G401 (cell line): ENCODE data around the gene C19orf18. TPM values are rescaled to one million over a fixed set of nuclear protein-coding genes. Genes with fewer than 3 reads are reported as not detected.
"Not testable (repeated sequence)": the region's sequence is repeated elsewhere in the genome, so short reads cannot be mapped to it uniquely, and the experiment has no call there.

Experiments used
- DNase-seq: peaks from one replicate; pipeline ENCODE4 v3.0.0-alpha.2; 2015; ENCODE audit warnings: low spot score
- in situ Hi-C: cut with HindIII; loops from 2 replicates; pipeline ENCODE4 v1.10.0; 2016; ENCODE audit warnings: low sequenced_read_pairs, mixed read lengths
- total RNA-seq: library from RNA; depleted of rRNA; stranded (reverse); fragments of >200 nt; shearing (Covaris generic); gene quantifications from 2 replicates; pipeline ENCODE4 v1.2.3, GENCODE V29; 2014; rRNA removed

C19orf18 gene
- total RNA-seq: 0.31 TPM in 1 of 2 replicates, not detected in the other

DNA sequence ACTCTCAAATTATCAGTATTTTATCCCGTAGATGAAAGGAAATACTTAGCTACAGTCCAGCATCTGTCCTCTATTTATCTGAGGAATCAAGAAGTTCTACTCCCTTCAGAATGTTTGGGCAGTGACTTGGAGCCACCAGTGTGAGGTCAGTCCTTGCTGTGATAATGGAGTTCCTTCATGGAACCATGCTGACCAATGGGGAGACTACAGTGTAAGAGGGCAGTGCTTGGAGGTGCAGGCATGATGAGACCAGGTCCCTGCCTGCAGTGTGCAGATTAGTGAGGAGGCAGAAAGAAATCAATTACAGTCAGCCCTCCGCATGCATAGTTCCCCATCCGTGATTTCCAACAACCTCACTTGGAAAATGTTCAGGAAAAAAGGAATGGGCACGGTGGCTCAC, at the start of gene C19orf18:
C19orf18 (minus strand) TSS at position 101 of the 400 bp plus-strand sequence. CDS start 102 bp downstream, outside the sequence.
- DNase-seq: no peak
- in situ Hi-C loops: no loop called here

- DNase-seq: no peak
- in situ Hi-C loops: no loop called here
Observed at GRCh38 chr19:58022283-58022660, 47.9 kb upstream of the C19orf18 start.

DNA sequence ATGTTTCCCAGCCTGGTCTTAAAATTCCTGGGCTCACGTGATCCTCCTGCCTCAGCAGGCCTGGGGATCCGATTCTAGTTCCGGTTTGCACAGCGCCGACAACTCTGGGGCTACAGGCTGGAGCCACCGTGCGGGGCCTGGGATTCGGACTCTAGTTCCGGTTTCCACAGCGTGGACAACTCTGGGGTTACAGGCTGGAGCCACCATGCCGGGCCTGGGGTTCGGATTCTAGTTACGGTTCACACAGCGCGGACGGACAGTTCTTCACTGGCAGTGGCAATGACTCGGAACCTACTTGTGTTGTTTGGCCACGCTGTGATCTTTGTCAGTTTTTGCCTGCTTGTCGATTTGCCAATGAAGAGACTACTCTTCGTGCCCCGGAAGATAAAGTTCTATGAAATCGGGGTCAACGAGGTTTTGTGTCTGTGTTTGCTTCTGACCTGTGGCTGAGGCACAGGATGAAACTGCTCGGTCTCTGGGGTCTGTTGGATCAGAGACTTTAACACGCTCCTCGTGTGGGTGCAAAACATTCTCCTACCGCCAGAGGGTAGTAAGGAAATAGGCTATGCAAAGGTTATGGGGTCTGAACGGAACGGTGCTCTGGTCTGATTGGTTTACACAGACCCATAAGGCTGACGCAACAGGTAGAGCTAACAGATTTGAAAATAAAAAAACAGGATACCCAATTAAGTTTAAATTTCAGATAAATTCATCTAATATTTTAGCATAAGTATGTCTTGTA, 47.4 kb upstream of the C19orf18 start:
- in situ Hi-C loops: no loop called here

GRCh38 chr19:58020129-58020528, 45.8 kb upstream of the C19orf18 start:
- no peak for DNase-seq

More for the DNA sequence above, 47.4 kb upstream of the C19orf18 start:
- DNase-seq: peak; percentile 88

GRCh38 chr19:58014141-58014540, 39.8 kb upstream of the C19orf18 start:
- DNase-seq: no peak
- in situ Hi-C loops: no loop called here

More at GRCh38 chr19:58020129-58020528, 45.8 kb upstream of the C19orf18 start:
- in situ Hi-C loops: no loop called here

DNA sequence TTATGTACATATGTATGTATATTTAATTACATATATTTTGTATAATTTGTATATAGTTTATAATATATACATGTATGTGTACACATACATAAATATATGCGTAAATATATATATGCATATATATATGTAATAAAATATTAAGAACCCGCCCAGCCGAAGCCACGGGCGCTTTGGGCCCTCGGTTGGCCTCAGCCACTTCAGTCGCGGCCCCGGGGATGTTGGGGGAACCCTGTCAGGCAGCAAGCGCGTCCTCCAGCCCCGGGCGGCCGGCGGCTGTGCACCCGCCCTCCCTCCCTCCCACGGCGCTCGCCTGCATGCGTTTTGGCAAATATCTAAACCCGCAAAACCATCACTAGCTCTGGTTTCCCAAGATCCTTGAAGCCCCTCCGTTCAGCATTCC, 36.2 kb upstream of the C19orf18 start:
- DNase-seq: no peak
- in situ Hi-C loops: no loop called here

DNA sequence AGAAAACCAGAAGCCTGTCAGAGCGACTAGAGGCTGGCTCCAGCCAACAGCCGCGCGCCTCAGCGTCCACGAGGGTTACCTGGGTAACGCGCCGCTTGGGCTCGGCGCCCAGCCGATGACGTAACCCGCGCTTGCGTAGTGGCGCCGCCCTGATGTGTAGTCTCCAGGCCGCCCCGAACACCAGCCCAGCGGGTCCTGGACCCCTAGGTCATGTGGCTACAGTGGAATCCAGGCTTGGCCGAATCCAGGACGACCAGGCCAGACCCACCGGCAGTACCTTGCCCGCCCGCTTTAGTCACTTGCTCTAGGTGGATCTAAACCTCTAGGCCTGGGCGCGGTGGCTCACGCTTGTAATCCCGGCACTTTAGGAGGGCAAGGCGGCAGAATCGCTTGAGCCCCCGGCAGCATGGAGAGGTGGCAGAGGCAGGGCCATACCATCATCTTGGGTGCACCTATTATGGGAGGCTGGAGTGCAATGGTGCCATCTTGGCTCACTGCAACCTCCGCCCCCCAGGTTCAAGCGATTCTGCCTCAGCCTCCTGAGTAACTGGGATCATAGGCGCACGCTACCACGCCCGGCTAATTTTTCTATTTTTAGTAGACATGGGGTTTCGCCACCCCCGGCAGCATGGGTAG, 35.5 kb upstream of the C19orf18 start:
- peak; percentile 92 for DNase-seq
- in situ Hi-C loops: no loop called here

GRCh38 chr19:58009301-58009665, 34.9 kb upstream of the C19orf18 start:
- DNase-seq: no peak
- in situ Hi-C loops: no loop called here

DNA sequence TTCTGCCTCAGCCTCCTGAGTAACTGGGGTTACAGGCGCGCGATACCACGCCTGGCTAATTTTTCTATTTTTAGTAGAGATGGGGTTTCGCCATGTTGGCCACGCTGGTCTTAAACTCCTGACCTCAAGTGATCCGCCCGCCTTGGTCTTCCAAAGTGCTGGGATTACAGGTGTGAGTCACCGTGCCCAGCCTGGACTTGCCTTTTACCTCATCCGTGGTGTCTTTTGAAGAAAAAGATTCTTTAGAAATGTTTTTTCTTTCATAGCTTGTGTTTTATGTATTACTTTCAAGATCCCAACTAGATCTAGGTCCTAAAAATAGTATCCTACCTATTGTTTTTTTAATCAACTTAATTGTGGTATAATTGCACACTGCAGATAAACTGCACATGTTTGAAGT, 34.5 kb upstream of the C19orf18 start:
- DNase-seq: not testable (repeated sequence)

GRCh38 chr19:58007285-58007684, 33.0 kb upstream of the C19orf18 start:
- in situ Hi-C loops: no loop called here
- no peak for DNase-seq

More for the DNA sequence above, 34.5 kb upstream of the C19orf18 start:
- in situ Hi-C loops: not testable (repeated sequence)

GRCh38 chr19:58003174-58003828, 29.0 kb upstream of the C19orf18 start:
- in situ Hi-C loops: no loop called here
- DNase-seq: peak; percentile 30

GRCh38 chr19:58002384-58003173, 28.2 kb upstream of the C19orf18 start, which contains the start of gene ZNF606:
Gene ZNF606, minus strand, starts transcription at chr19:58002820. Its CDS starts 1,501 bp downstream, at chr19:58001319.
- peak; percentile 87 for DNase-seq
- in situ Hi-C loops: no loop called here

- no peak for DNase-seq
- in situ Hi-C loops: no loop called here
Observed at GRCh38 chr19:58001895-58002369, 27.6 kb upstream of the C19orf18 start.

GRCh38 chr19:58000677-58001076, 26.3 kb upstream of the C19orf18 start:
- in situ Hi-C loops: no loop called here

GRCh38 chr19:57992841-57993240, 18.5 kb upstream of the C19orf18 start:
- in situ Hi-C loops: no loop called here
- no peak for DNase-seq

More at GRCh38 chr19:58000677-58001076, 26.3 kb upstream of the C19orf18 start:
- no peak for DNase-seq

DNA sequence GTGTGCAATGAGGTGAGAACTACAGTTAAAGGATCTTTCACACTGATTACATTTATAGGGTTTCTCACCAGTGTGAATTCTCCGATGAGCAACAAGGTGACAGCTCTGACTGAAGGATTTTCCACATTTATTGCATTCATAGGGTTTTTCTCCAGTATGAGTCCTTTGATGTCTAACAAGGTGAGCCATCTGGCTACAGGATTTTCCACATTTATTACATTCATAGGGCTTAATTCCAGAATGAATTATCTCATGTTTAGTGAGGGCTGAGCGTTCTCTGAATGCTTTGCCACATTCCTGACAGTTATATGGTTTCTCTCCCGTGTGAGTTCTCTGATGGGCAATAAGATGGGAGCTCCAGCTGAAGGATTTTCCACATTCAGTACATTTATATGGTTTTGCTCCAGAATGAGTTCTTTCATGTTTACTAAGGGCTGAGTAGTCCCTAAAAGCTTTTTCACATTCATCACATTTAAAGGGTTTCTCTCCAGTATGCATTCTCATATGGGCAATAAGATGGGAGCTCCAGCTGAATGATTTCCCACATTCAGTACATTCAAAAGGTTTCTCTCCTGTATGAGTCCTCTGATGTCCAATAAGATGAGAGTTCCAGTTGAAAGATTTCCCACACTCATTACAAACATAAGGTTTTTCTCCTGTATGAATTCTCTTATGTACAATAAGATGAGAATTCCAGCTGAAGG, 4.4 kb upstream of the C19orf18 start:
- in situ Hi-C loops: no loop called here
- no peak for DNase-seq

DNA sequence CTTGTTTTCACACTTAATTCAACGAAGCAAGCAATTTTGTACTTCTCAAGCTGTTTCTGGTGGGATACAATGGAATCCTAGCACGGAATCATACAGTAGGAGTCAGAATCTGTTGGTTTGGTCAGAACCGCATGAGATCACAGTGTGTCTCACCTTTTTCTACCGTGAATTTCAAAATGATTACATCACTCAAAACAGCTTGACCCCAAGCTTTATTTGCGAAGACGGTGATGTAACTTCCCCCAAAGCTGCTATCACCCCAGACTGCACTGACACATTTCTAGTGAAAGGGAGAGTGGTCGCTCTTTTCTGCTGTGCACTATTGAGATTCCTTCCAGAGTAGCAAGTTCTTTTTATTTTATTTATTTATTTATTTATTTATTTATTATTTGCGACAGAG, 9.6 kb downstream of the C19orf18 start:
- DNase-seq: no peak
- in situ Hi-C loops: no loop called here

DNA sequence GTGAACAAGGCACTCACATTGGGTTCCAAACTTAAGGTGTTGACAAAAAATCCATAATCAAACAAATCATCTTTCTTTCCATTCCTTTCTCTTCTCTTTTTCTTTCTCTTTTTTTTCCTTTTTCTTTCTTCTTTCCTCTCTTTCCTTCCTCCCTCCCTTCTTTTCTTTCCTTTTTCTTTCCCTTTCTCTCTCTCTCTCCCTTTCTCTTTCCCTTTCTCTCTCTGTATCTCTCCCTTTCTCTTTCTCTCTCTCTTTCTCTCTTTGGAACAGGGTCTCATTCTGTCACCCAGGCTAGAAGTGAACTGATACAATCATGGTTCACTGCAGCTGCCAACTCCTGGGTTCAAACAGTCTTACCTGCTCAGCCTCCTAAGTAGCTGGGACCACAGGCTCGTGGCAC, 12.5 kb downstream of the C19orf18 start:
- in situ Hi-C loops: no loop called here
- DNase-seq: no peak

DNA sequence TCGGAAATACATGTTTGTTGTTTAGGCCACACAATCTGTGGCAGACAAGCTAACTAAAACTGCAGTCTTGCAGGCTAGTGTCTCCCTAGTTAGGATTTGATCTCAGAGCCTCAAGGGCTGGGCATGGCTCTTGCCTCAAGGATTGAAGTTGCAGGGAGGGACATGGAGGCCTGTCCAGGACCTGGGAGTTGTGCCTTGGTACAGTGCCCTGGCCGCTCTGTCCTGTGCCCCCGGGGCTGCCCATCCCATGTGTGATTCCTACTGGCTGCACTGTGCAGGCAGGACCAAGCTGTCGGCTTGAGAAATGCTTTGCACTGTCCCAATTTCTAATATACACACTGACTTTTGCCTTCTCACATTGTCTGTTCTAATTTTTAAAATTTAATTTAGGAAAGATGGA, 19.3 kb downstream of the C19orf18 start:
- DNase-seq: no peak
- in situ Hi-C loops: no loop called here
